ENCODE data around the gene MRPL9. TPM values are rescaled to one million over a fixed set of nuclear protein-coding genes. Genes with fewer than 3 reads are reported as not detected.
"Not testable (repeated sequence)": the region's sequence is repeated elsewhere in the genome, so short reads cannot be mapped to it uniquely, and the experiment has no call there.

Gene MRPL9
- polyA plus RNA-seq, 3 donors, result 108 to 131 (median 114) TPM

GRCh38 chr1:151801310-151801820 is 38.1 kb upstream of the MRPL9 start:
- no peak for DNase-seq (ENCODE audit: extremely low read depth in 1 of 11, low read depth in 9 of 11, low spot score in 4 of 11)

DNA sequence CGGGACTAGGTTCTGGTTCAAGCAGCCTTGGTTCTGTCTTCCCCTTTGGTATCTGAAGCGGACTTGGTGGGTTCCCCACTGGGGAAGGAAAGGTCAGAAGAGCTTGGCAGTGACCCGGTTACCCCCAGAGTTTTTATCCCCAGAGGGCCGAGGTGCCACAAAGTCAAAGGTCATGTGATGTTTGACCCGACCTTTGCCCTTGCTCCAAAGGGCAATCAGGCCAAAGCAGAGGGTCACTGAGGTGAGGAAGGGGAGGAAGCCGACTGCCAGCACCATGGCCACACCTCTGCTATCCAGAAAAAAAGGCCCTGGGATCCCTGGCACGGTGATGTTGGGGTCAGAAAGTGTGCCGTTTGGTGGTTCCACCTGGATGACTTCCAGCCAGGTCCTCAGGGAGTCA is 37.5 kb upstream of the MRPL9 start:
- DNase-seq (ENCODE audit: extremely low read depth in 1 of 11, low read depth in 9 of 11, low spot score in 4 of 11), result no peak

DNA sequence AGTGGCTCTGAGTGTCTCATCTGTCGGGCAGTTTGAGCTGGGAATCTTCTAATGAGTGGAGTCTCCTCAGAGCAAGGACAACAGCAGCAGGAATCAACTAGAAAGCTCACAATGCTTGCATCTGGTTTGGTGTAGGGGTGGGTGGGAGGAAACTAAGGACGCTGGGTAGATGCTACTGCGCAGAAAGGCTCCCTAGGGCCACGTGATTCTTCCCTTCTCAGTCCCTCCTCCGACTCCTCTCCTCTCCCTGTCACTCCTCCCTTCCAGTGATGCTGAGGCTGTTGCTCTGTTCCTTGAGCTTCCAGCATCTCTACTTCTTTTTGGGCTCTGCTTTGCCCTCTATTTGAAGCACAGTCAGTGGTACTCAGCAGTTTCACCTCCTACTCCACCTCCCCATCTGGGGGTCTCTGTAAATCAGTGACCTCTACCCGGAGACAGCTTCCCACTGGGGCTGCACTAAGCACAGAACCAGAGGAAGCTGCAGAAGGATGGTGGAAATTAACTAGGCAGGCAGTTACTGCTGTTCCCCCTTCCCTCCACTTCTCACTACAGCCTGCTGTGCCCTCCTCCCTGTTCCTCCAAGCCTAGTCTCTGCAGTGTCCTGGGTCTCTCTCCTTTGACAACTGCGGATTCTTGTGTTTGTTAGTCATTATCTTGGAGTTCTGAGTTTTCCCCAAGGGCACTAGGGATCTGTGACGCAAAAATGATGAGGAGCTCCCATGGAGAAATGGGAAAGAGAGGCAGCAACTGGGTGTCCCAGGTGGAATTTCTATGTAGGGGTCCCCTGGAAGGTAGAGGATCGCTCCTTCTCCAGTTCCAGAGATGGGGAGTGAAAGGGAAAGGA is 36.1 kb upstream of the MRPL9 start:
- no peak for DNase-seq (ENCODE audit: extremely low read depth in 1 of 11, low read depth in 9 of 11, low spot score in 4 of 11)

DNA sequence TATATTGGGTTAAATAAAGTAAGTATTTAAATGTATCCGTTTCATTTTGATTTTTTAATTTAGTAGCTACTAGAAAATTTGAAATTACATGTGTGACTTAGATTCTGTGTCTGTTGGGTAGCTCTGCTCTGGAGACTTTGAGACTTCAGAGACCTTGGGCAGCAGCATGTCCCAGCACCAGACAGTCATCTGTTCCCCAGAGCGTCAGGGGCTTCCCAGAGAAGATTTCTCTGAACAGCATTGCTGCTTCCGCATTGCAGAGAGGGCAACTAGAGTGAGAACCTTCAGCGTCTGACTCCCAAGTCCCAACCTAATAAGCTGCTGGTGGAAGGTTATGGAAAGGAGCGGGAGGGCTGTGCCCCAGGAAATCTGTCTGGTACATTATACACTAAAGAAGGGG is 35.3 kb upstream of the MRPL9 start:
- DNase-seq (ENCODE audit: extremely low read depth in 1 of 11, low read depth in 9 of 11, low spot score in 4 of 11), result no peak

DNA sequence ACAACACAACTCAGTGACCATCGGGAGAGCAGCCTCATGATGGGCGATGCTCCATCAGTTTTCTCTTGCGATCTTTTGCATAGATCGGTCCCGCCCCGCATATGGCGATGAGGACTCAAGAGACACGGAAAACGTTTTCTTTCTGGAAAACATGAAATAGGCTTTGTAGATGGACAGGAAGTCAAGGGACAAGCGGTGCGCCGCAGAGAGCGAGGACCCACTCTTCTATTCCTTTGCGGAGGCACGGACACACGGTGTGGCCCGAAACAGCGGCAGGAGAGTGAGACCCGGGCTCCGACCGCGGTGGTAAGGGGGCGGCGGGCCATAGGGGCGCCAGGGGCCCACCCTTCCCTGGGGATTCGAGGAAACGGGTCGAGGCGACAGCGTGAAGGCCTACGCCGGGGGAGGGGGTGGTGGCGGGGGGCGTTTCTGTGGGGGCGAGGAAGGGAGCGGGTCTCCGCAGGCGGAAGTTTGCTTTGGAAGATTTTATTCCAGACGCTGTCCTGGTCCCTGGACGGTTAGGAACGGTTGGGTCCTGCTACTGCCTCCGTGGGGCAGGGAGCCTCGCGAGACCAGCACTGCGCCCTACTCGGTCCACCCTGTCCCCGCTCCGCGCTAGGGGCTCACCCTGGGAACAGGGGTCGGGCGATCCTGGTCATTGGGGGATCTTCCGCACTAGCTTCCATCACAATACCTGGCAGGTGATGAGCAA is 27.8 kb upstream of the MRPL9 start:
- peak in 1 of 11 donors; percentile 11 for DNase-seq (ENCODE audit: extremely low read depth in 1 of 11, low read depth in 9 of 11, low spot score in 4 of 11)

DNA sequence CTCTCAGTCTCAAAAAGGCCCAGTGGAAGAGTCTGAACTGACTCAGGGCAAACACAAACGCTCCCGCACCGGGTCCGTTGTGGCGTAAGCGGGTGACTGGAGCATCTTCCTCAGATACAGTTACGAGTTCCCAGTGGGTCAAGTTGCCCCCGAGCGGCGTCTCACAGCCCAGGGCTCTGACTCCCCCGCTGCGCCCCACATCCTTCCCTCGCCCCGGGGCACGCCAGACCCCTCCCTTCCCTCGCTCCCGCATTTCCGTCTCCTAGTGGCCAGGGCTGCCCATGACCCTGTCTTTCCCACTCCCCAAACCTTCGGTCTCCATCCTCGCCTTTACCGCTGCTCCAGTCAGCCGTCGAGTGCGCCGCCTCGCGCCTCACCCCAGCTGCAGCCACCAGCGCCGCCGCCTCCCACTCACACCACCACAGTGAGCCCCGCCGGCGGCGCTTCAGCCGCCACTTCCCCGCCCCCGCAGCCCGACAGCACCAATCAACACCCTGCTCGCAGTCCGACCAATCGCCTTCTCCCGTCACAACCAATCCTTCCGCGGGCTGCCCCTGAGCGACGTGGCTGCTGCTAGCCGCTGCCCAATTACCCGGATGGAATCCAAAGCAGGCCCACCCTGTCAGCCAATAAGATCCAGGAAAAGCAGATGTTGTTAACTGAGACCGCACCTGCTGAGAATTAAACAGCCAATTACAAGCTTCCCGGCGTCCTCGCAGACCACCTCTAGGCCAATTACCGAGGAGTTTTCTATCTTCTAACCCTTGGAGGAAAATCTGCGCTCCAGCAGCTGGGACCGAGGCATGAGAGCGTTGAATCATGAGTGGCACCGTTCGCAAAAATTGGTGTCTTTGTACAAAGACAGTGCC is 27.0 kb upstream of the MRPL9 start, which contains the start of gene TDRKH:
Gene TDRKH, minus strand, starts transcription at position 430 of the 869 bp plus-strand sequence. CDS start 7,478 bp downstream, outside the sequence.
- DNase-seq (ENCODE audit: extremely low read depth in 1 of 11, low read depth in 9 of 11, low spot score in 4 of 11), result peak; percentile 85 to 98 (median 94)

GRCh38 chr1:151787689-151788088 is 24.4 kb upstream of the MRPL9 start:
- no peak for DNase-seq (ENCODE audit: extremely low read depth in 1 of 11, low read depth in 9 of 11, low spot score in 4 of 11)

- DNase-seq (ENCODE audit: extremely low read depth in 1 of 11, low read depth in 9 of 11, low spot score in 4 of 11), result no peak
Observed at GRCh38 chr1:151783796-151784195, 20.5 kb upstream of the MRPL9 start.

- no peak for DNase-seq (ENCODE audit: extremely low read depth in 1 of 11, low read depth in 9 of 11, low spot score in 4 of 11)
Observed at GRCh38 chr1:151782741-151783140, 19.4 kb upstream of the MRPL9 start.

GRCh38 chr1:151782026-151782425 is 18.7 kb upstream of the MRPL9 start:
- not testable (repeated sequence) for DNase-seq (ENCODE audit: extremely low read depth in 1 of 11, low read depth in 9 of 11, low spot score in 4 of 11)

GRCh38 chr1:151780736-151781135 is 17.4 kb upstream of the MRPL9 start:
- not testable (repeated sequence) for DNase-seq (ENCODE audit: extremely low read depth in 1 of 11, low read depth in 9 of 11, low spot score in 4 of 11)

- no peak for DNase-seq (ENCODE audit: extremely low read depth in 1 of 11, low read depth in 9 of 11, low spot score in 4 of 11)
Observed at GRCh38 chr1:151779852-151780251, 16.6 kb upstream of the MRPL9 start.

- no peak for DNase-seq (ENCODE audit: extremely low read depth in 1 of 11, low read depth in 9 of 11, low spot score in 4 of 11)
Observed at GRCh38 chr1:151777317-151777716, 14.0 kb upstream of the MRPL9 start.

DNA sequence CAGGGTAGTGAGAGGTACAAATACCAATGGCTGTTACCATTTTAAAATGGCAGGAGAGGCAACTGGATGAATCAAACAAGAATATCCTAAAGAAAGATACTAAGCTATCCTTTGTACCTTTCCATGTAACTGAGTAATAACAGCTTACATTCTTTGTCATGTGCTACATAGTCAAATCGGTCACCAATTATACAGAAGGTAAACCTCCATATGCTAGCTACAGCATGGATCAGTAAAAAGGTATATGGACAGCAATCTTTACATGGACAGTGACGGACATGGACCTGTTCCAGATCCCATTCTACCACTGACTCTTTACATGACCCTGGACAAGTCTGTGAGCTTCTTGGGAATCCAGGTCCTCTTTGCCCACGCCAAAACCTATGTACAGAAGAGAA is 13.4 kb upstream of the MRPL9 start:
- no peak for DNase-seq (ENCODE audit: extremely low read depth in 1 of 11, low read depth in 9 of 11, low spot score in 4 of 11)

- no peak for DNase-seq (ENCODE audit: extremely low read depth in 1 of 11, low read depth in 9 of 11, low spot score in 4 of 11)
Observed at GRCh38 chr1:151775894-151776664, 12.8 kb upstream of the MRPL9 start.

GRCh38 chr1:151774256-151774922 is 11.1 kb upstream of the MRPL9 start:
- DNase-seq (ENCODE audit: extremely low read depth in 1 of 11, low read depth in 9 of 11, low spot score in 4 of 11), result no peak

GRCh38 chr1:151773702-151774101 is 10.4 kb upstream of the MRPL9 start:
- DNase-seq (ENCODE audit: extremely low read depth in 1 of 11, low read depth in 9 of 11, low spot score in 4 of 11), result no peak

- not testable (repeated sequence) for DNase-seq (ENCODE audit: extremely low read depth in 1 of 11, low read depth in 9 of 11, low spot score in 4 of 11)
Observed at GRCh38 chr1:151769270-151769669, 6.0 kb upstream of the MRPL9 start.
